GM12801 (cell line): ENCODE measurements around the gene FANCC.

Experiments used
- CTCF ChIP-seq: IDR thresholded peaks from one replicate; pipeline ENCODE4 v1.5.1; 2011; ENCODE audit warnings: control low read depth; ENCODE audit not compliant: insufficient read length; ENCODE audit errors: extremely low read depth

Gene FANCC

GRCh38 chr9:95277509-95277908, 40.0 kb downstream of the FANCC start:
- no peak for TF ChIP-seq CTCF

GRCh38 chr9:95276395-95276954, 41.0 kb downstream of the FANCC start:
- no peak for TF ChIP-seq CTCF

- no peak for TF ChIP-seq CTCF
Observed at GRCh38 chr9:95273369-95274022, 44.0 kb downstream of the FANCC start.

GRCh38 chr9:95272830-95273229, 44.7 kb downstream of the FANCC start:
- TF ChIP-seq CTCF, result no peak

- no peak for TF ChIP-seq CTCF
Observed at GRCh38 chr9:95270790-95271189, 46.7 kb downstream of the FANCC start.

GRCh38 chr9:95268681-95269080, 48.8 kb downstream of the FANCC start:
- TF ChIP-seq CTCF, result no peak

GRCh38 chr9:95266649-95267048, 50.9 kb downstream of the FANCC start:
- no peak for TF ChIP-seq CTCF
